Stimulated activated naive B cell treated with anti-CD40 and anti-IgM and Interleukin-4, amounts not matched to agents 10 μg/mL and 1 μg/mL and 100 μg/mL, for 72 hours (primary cell): ENCODE measurements around the gene ZNF722.
"Not testable (repeated sequence)": the region's sequence is repeated elsewhere in the genome, so short reads cannot be mapped to it uniquely, and the experiment has no call there.

Experiments
- ATAC-seq, 2 donors: fragments of 150-1000 bp; cut with Tn5 transposase; replicated peaks; 2 replicates each; pipeline ENCODE4 v1.10.0; 2021; ENCODE audit warnings: moderate library complexity in 1 of 2
- DNase-seq: peaks from one replicate; pipeline ENCODE4 v3.0.0; 2021
- H3K27ac Mint-ChIP-seq: one replicate; pipeline ENCODE4 v1.8.0; 2022; ENCODE audit warnings: mild to moderate bottlenecking, mixed read lengths
- H3K27me3 Mint-ChIP-seq, 2 donors: one replicate each; pipeline ENCODE4 v1.8.0; 2022; ENCODE audit warnings: mixed read lengths in 2 of 2
- H3K36me3 Mint-ChIP-seq, 2 donors: one replicate each; pipeline ENCODE4 v1.8.0; 2022; ENCODE audit warnings: mixed read lengths in 2 of 2, mild to moderate bottlenecking in 1 of 2
- H3K4me1 Mint-ChIP-seq, 2 donors: one replicate each; pipeline ENCODE4 v1.8.0; 2022; ENCODE audit warnings: mixed read lengths in 2 of 2, mild to moderate bottlenecking in 1 of 2
- H3K4me3 Mint-ChIP-seq, 2 donors: one replicate each; pipeline ENCODE4 v1.8.0; 2022; ENCODE audit warnings: mild to moderate bottlenecking in 2 of 2, mixed read lengths in 2 of 2, moderate library complexity in 1 of 2
- H3K9me3 Mint-ChIP-seq, 2 donors: one replicate each; pipeline ENCODE4 v1.8.0; 2022; ENCODE audit warnings: mixed read lengths in 2 of 2, mild to moderate bottlenecking in 1 of 2

The ZNF722 gene

GRCh38 chr7:63998549-63998948 is at the start of gene ZNF722:
ZNF722 (plus strand) TSS chr7:63998849; CDS start chr7:63998962, 113 bp downstream.
- Mint-ChIP-seq H3K27ac (no peak within 1 kb of the TSS), H3K9me3 (peaks cover 7% of the 10 kb centered on the region in 2 donors), H3K27me3 (no peaks in the 10 kb centered on the region), H3K36me3 (no peaks in the 10 kb centered on the region), H3K4me3 (no peak within 1 kb of the TSS), H3K4me1 (no peaks in the 10 kb centered on the region)
- ATAC-seq (no peak), DNase-seq (no peak)

DNA sequence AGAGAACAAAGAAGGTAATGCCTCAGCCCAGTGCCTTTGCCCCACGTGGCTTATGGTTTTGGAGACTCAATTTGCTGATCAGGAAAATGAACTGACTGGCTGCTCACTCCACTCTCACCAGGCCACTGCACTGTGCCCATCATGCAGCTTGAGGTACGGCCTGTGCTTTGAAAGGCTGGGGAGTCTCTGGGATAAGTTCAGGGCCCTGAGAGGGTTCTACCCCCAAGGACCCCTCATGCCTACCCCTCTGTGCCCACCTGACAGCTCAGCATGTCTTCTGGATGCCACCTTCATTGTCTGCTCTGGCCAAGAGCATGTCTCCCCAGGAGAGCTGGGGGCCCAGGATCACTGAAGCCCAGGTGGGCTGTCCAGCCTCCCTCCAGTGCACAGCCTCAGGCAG is 45.5 kb upstream of the ZNF722 start:
- ATAC-seq (no peak), DNase-seq (no peak)
- no peaks in the 10 kb centered on the region for H3K4me1 Mint-ChIP-seq
- no peaks in the 10 kb centered on the region for H3K36me3 Mint-ChIP-seq
- H3K27ac Mint-ChIP-seq, result no peak overlapping the region
- H3K9me3 Mint-ChIP-seq, result peaks cover 11 to 22% of the 10 kb centered on the region in 2 donors
- no peaks in the 10 kb centered on the region for H3K27me3 Mint-ChIP-seq
- H3K4me3 Mint-ChIP-seq, result no peak overlapping the region

GRCh38 chr7:63968629-63969028 is 30.0 kb upstream of the ZNF722 start:
- Mint-ChIP-seq H3K27ac (no peak overlapping the region), H3K4me1 (no peaks in the 10 kb centered on the region), H3K36me3 (no peaks in the 10 kb centered on the region), H3K4me3 (no peak overlapping the region), H3K9me3 (peaks cover 9 to 10% of the 10 kb centered on the region in 2 donors), H3K27me3 (no peaks in the 10 kb centered on the region)
- DNase-seq (no peak), ATAC-seq (no peak)

GRCh38 chr7:64015496-64015895 is 16.8 kb downstream of the ZNF722 start:
- H3K27me3 Mint-ChIP-seq, H3K36me3 Mint-ChIP-seq, H3K4me3 Mint-ChIP-seq, H3K27ac Mint-ChIP-seq, H3K4me1 Mint-ChIP-seq, DNase-seq, ATAC-seq: not testable (repeated sequence)
- H3K9me3 Mint-ChIP-seq, result peaks cover 38 to 40% of the 10 kb centered on the region in 2 donors

- H3K4me3 Mint-ChIP-seq, result no peak overlapping the region
- DNase-seq, result no peak
Measured at GRCh38 chr7:64035388-64035787, 36.7 kb downstream of the ZNF722 start.

GRCh38 chr7:64037095-64037494 is 38.4 kb downstream of the ZNF722 start:
- Mint-ChIP-seq H3K27ac (no peak overlapping the region), H3K36me3 (peaks cover 10 to 13% of the 10 kb centered on the region in 2 donors), H3K4me3 (no peak overlapping the region), H3K27me3 (peaks cover 3 to 25% of the 10 kb centered on the region in 2 donors), H3K4me1 (no peaks in the 10 kb centered on the region), H3K9me3 (peaks cover 24 to 33% of the 10 kb centered on the region in 2 donors)
- DNase-seq, result no peak
- ATAC-seq, result no peak

More at GRCh38 chr7:64035388-64035787, 36.7 kb downstream of the ZNF722 start:
- peak; percentile 43 to 53 for ATAC-seq
- Mint-ChIP-seq H3K36me3 (peaks cover 10% of the 10 kb centered on the region in 2 donors), H3K27ac (no peak overlapping the region), H3K4me1 (no peaks in the 10 kb centered on the region), H3K9me3 (peaks cover 26 to 34% of the 10 kb centered on the region in 2 donors), H3K27me3 (peaks cover 0 to 19% of the 10 kb centered on the region in 2 donors)

DNA sequence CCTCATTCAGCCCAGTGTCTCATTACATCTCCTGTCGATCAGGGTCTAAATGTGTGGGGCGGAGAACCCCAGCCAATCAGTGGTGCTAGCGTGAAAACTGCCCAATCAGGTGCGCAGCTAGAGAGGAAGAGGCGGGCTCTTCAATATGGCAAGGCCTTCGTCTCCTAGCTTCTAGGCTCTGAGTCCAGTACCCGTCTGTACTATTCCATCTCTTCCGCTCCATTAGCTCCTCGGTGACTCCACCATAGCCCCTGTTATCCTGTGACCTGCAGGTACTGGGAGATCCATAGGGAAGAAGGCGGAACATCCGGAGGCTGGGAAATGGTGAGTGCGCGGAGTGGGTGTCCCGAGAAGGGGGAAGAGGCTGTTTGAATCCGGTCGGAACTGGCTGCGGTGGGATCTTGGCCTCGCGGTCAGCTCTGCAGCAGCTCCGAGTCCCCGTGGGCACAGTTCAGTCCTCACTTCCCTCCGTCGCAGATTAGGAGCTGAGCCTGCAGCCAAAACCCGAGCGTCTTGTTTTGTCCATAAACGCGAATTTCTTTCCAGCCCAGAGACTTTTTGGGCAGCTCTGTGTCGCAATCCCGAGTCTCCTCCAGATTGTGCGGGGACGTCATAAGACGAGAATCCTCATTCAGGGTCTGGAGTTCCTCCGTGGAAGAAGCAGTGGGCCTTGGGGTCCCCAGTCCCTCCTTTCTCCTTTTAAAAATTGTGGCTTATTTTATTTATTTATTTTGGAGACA is 46.8 kb downstream of the ZNF722 start, which contains the start of gene ZNF727:
TSS of gene ZNF727 (plus strand) at position 134 of the 740 bp plus-strand sequence. CDS start at position 322, 188 bp downstream.
- DNase-seq (peak; percentile 63), ATAC-seq (peak; percentile 98)
- Mint-ChIP-seq H3K27me3 (peaks cover 3 to 5% of the 10 kb centered on the region in 2 donors), H3K4me3 (peak within 1 kb of the TSS; percentile 90 to 97), H3K27ac (peak within 1 kb of the TSS; percentile 92), H3K4me1 (peaks cover 2 to 4% of the 10 kb centered on the region in 2 donors), H3K36me3 (peaks cover 0 to 18% of the 10 kb centered on the region in 2 donors), H3K9me3 (peaks cover 18 to 34% of the 10 kb centered on the region in 2 donors)

GRCh38 chr7:64046041-64046389 is 47.4 kb downstream of the ZNF722 start:
- Mint-ChIP-seq H3K36me3 (peaks cover 0 to 18% of the 10 kb centered on the region in 2 donors), H3K4me3 (peak overlapping the region; percentile 90 to 97)
- no peak for ATAC-seq

More at GRCh38 chr7:64046041-64046389, 47.4 kb downstream of the ZNF722 start:
- Mint-ChIP-seq H3K27ac (peak overlapping the region; percentile 92), H3K4me1 (peaks cover 2 to 4% of the 10 kb centered on the region in 2 donors), H3K9me3 (peaks cover 18 to 34% of the 10 kb centered on the region in 2 donors), H3K27me3 (peaks cover 3 to 5% of the 10 kb centered on the region in 2 donors)
- DNase-seq, result no peak
